ENCODE measurements around the gene SYT7.

- TF ChIP-seq EZH2 (optimal IDR thresholded peaks at IDR 0.05; ENCODE audit: low read depth, low read length) (no peak), CTCF (IDR thresholded peaks at IDR 0.05; ENCODE audit: low read length) (no peak)
Observed at GRCh38 chr11:61598374-61598773, 17.5 kb upstream of the SYT7 start.

All from MM.1S (cell line).